ENCODE data around the gene GNB4. TPM values are rescaled to one million over a fixed set of nuclear protein-coding genes. Genes with fewer than 3 reads are reported as not detected.

GNB4 gene
- total RNA-seq, 1 donor from 2014 or later, result 1.4 TPM

GRCh38 chr3:179410331-179410730, 40.9 kb downstream of the GNB4 start:
- no peak overlapping the region for H3K27ac Mint-ChIP-seq
- no peak for TF ChIP-seq CTCF (IDR thresholded peaks at IDR 0.05; ENCODE audit: unreplicated experiment)
- no peaks in the 10 kb centered on the region for H3K36me3 Mint-ChIP-seq (ENCODE audit: insufficient read depth)
- DNase-seq (ENCODE audit: low spot score, unreplicated experiment), result no peak
- H3K27me3 Mint-ChIP-seq, result no peaks in the 10 kb centered on the region
- H3K9me3 Mint-ChIP-seq (ENCODE audit: low read depth), result no peaks in the 10 kb centered on the region
- no peaks in the 10 kb centered on the region for H3K4me1 Mint-ChIP-seq (ENCODE audit: low read depth)
- no peak overlapping the region for H3K4me3 Mint-ChIP-seq (ENCODE audit: low read depth)

- DNase-seq (ENCODE audit: low spot score, unreplicated experiment), result no peak
- Mint-ChIP-seq H3K4me1 (ENCODE audit: low read depth) (no peaks in the 10 kb centered on the region), H3K4me3 (ENCODE audit: low read depth) (no peak overlapping the region), H3K9me3 (ENCODE audit: low read depth) (no peaks in the 10 kb centered on the region), H3K27me3 (no peaks in the 10 kb centered on the region), H3K36me3 (ENCODE audit: insufficient read depth) (peaks cover 3% of the 10 kb centered on the region), H3K27ac (no peak overlapping the region)
- TF ChIP-seq CTCF (IDR thresholded peaks at IDR 0.05; ENCODE audit: unreplicated experiment), result no peak
Measured at GRCh38 chr3:179404307-179404706, 47.0 kb downstream of the GNB4 start.

GRCh38 chr3:179402963-179403362, 48.3 kb downstream of the GNB4 start:
- Mint-ChIP-seq H3K27ac (peak overlapping the region; percentile 77), H3K4me3 (ENCODE audit: low read depth) (no peak overlapping the region), H3K9me3 (ENCODE audit: low read depth) (no peaks in the 10 kb centered on the region), H3K27me3 (no peaks in the 10 kb centered on the region), H3K36me3 (ENCODE audit: insufficient read depth) (peaks cover 3% of the 10 kb centered on the region), H3K4me1 (ENCODE audit: low read depth) (no peaks in the 10 kb centered on the region)
- TF ChIP-seq CTCF (IDR thresholded peaks at IDR 0.05; ENCODE audit: unreplicated experiment), result no peak
- DNase-seq (ENCODE audit: low spot score, unreplicated experiment), result no peak

- Mint-ChIP-seq H3K27ac (no peak overlapping the region), H3K36me3 (ENCODE audit: insufficient read depth) (peaks cover 6% of the 10 kb centered on the region), H3K9me3 (ENCODE audit: low read depth) (no peaks in the 10 kb centered on the region), H3K27me3 (no peaks in the 10 kb centered on the region), H3K4me3 (ENCODE audit: low read depth) (no peak overlapping the region), H3K4me1 (ENCODE audit: low read depth) (no peaks in the 10 kb centered on the region)
- TF ChIP-seq CTCF (IDR thresholded peaks at IDR 0.05; ENCODE audit: unreplicated experiment), result no peak
- no peak for DNase-seq (ENCODE audit: low spot score, unreplicated experiment)
Measured at GRCh38 chr3:179401561-179401960, 49.7 kb downstream of the GNB4 start.

- Mint-ChIP-seq H3K4me3 (ENCODE audit: low read depth) (no peak overlapping the region), H3K27ac (no peak overlapping the region), H3K36me3 (ENCODE audit: insufficient read depth) (peaks cover 5% of the 10 kb centered on the region), H3K9me3 (ENCODE audit: low read depth) (no peaks in the 10 kb centered on the region), H3K27me3 (no peaks in the 10 kb centered on the region), H3K4me1 (ENCODE audit: low read depth) (no peaks in the 10 kb centered on the region)
- DNase-seq (ENCODE audit: low spot score, unreplicated experiment), result no peak
- TF ChIP-seq CTCF (IDR thresholded peaks at IDR 0.05; ENCODE audit: unreplicated experiment), result no peak
Measured at GRCh38 chr3:179398574-179399231, 52.6 kb downstream of the GNB4 start.

Measured in progenitor cell of endocrine pancreas (in vitro differentiated cells).